K562 (cell line): Measurements from ENCODE around the gene ALG13. TPM values are rescaled to one million over a fixed set of nuclear protein-coding genes. Genes with fewer than 3 reads are reported as not detected.

ENCODE experiments used
- ELF1 ChIP-seq: fragments of 200-800 bp; sonication (Bioruptor generic); IDR thresholded peaks from 2 replicates; pipeline ENCODE4 v1.6.1; 2016; ENCODE audit warnings: missing genetic modification characterization, missing compliant biosample characterization
- GATAD2B ChIP-seq: fragments of 450-650 bp; IDR thresholded peaks from 2 replicates; pipeline ENCODE4 v1.6.1; 2017; ENCODE audit warnings: mild to moderate bottlenecking, borderline replicate concordance
- IFI16 ChIP-seq: fragments of 250-450 bp; sonication (Bioruptor Pico); IDR thresholded peaks from 2 replicates; pipeline ENCODE4 v2.1.2; 2022; ENCODE audit warnings: mild to moderate bottlenecking, inconsistent platforms
- NR2F6 ChIP-seq: fragments of 450-650 bp; formaldehyde crosslinking; IDR thresholded peaks from 2 replicates; pipeline ENCODE4 v1.4.0; 2020; ENCODE audit warnings: mild to moderate bottlenecking
- ZNF75A ChIP-seq: fragments of 450-650 bp; formaldehyde crosslinking; IDR thresholded peaks from 2 replicates; pipeline ENCODE4 v1.4.0; 2020; ENCODE audit warnings: mild to moderate bottlenecking
- polyA plus RNA-seq, 8 experiments: library from polyadenylated mRNA; depleted of rRNA in 4 of 8; stranded (reverse) in 5 of 8; unstranded in 3 of 8; fragments of >200 nt; fragmentation: Nextera tagmentation in 2 of 8; fragmentation: Illumina TruSeq in 1 of 8; extraction: Ambion mirVana in 2 of 8; extraction: Trizol in 1 of 8; gene quantifications; 2 replicates each; pipeline versions ENCODE4 v1.2.1 to v1.2.3, GENCODE V29; 2011 to 2014; ENCODE audit warnings: inconsistent platforms in 1 of 8, missing spikeins in 1 of 8
- total RNA-seq, 7 experiments: library from RNA; depleted of rRNA in 6 of 7; stranded (reverse); fragments of >200 nt in 6 of 7; fragmentation: Illumina TruSeq in 2 of 7; extraction: Trizol in 2 of 7; gene quantifications; 2 replicates each; pipeline versions ENCODE4 v1.2.1 to v1.2.3, GENCODE V29; 2011 to 2021; ENCODE audit warnings: low replicate concordance in 1 of 7
- TF ChIP-seq, protein P1 (sequence below): fragments of 250-450 bp; sonication (Bioruptor Pico); IDR thresholded peaks from 2 replicates; pipeline ENCODE4 v1.8.0; 2021; ENCODE audit warnings: moderate library complexity, mild to moderate bottlenecking, inconsistent platforms
- TF ChIP-seq, protein P2 (sequence below): sonication (generic); formaldehyde crosslinking; IDR thresholded peaks from 2 replicates; pipeline ENCODE4 v1.8.0; 2022; ENCODE audit warnings: missing genetic modification reagents, mild to moderate bottlenecking, borderline replicate concordance
- TF ChIP-seq, protein P3 (sequence below): fragments of 450-650 bp; IDR thresholded peaks from 2 replicates; pipeline ENCODE4 v1.6.1; 2016; ENCODE audit warnings: antibody characterized with exemption
- TF ChIP-seq, protein P4 (sequence below): fragments of 450-650 bp; IDR thresholded peaks from 2 replicates; pipeline ENCODE4 v1.6.1; 2017; ENCODE audit warnings: antibody characterized with exemption

The ALG13 gene
- total and polyA plus RNA-seq, 9 of the 15 experiments (the other 6 are each of a cell fraction or from before 2014, with no cell fraction given) = 40.3 to 117 (median 68.2) TPM

DNA sequence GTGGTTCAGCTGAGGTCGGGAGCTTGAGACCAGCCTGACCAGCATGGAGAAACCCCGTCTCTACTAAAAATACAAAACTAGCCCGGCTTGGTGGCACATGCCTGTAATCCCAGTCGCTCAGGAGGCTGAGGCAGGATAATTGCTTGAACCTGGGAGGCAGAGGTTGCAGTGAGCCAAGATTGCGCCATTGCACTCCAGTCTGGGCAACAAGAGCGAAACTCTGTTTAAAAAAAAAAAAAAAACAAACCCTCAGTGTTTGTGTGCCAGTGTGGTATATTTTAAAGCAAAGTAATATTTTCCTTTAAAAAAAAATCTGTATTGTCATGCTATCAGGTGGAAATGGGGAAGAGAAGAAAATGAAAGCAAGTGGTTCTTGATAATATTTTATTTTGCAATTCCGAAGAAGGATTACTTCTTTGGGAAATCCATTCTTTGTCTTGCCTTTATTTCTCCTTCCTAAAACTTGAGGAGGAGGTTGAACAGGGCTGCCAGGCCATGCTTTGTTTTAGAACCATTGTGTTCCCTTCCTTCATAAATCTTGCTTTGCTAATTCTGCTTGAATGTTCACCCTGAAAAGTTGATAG lies 14.4 kb downstream of the ALG13 start (continued):
- TF ChIP-seq, protein P1, sequence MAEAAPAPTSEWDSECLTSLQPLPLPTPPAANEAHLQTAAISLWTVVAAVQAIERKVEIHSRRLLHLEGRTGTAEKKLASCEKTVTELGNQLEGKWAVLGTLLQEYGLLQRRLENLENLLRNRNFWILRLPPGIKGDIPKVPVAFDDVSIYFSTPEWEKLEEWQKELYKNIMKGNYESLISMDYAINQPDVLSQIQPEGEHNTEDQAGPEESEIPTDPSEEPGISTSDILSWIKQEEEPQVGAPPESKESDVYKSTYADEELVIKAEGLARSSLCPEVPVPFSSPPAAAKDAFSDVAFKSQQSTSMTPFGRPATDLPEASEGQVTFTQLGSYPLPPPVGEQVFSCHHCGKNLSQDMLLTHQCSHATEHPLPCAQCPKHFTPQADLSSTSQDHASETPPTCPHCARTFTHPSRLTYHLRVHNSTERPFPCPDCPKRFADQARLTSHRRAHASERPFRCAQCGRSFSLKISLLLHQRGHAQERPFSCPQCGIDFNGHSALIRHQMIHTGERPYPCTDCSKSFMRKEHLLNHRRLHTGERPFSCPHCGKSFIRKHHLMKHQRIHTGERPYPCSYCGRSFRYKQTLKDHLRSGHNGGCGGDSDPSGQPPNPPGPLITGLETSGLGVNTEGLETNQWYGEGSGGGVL (CRISPR knock-in tag) = no peak
- TF ChIP-seq, protein P2, sequence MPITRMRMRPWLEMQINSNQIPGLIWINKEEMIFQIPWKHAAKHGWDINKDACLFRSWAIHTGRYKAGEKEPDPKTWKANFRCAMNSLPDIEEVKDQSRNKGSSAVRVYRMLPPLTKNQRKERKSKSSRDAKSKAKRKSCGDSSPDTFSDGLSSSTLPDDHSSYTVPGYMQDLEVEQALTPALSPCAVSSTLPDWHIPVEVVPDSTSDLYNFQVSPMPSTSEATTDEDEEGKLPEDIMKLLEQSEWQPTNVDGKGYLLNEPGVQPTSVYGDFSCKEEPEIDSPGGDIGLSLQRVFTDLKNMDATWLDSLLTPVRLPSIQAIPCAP (CRISPR knock-in tag) = no peak
- no peak for TF ChIP-seq ZNF75A (CRISPR knock-in tag)
- TF ChIP-seq, protein P3, sequence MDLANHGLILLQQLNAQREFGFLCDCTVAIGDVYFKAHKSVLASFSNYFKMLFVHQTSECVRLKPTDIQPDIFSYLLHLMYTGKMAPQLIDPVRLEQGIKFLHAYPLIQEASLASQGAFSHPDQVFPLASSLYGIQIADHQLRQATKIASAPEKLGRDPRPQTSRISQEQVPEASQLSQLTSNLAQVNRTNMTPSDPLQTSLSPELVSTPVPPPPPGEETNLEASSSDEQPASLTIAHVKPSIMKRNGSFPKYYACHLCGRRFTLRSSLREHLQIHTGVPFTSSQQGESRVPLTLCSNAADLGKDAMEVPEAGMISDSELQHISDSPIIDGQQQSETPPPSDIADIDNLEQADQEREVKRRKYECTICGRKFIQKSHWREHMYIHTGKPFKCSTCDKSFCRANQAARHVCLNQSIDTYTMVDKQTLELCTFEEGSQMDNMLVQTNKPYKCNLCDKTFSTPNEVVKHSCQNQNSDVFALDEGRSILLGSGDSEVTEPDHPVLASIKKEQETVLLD = no peak
- TF ChIP-seq, protein P4, sequence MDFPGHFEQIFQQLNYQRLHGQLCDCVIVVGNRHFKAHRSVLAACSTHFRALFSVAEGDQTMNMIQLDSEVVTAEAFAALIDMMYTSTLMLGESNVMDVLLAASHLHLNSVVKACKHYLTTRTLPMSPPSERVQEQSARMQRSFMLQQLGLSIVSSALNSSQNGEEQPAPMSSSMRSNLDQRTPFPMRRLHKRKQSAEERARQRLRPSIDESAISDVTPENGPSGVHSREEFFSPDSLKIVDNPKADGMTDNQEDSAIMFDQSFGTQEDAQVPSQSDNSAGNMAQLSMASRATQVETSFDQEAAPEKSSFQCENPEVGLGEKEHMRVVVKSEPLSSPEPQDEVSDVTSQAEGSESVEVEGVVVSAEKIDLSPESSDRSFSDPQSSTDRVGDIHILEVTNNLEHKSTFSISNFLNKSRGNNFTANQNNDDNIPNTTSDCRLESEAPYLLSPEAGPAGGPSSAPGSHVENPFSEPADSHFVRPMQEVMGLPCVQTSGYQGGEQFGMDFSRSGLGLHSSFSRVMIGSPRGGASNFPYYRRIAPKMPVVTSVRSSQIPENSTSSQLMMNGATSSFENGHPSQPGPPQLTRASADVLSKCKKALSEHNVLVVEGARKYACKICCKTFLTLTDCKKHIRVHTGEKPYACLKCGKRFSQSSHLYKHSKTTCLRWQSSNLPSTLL = no peak
- no peak for TF ChIP-seq GATAD2B
- no peak for TF ChIP-seq IFI16
- TF ChIP-seq NR2F6 = no peak
- no peak for TF ChIP-seq ELF1
